ENCODE results near the gene PRKAR1A. TPM values are rescaled to one million over a fixed set of nuclear protein-coding genes. Genes with fewer than 3 reads are reported as not detected.
"Not testable (repeated sequence)": the region's sequence is repeated elsewhere in the genome, so short reads cannot be mapped to it uniquely, and the experiment has no call there.

PRKAR1A gene
- total RNA-seq, 1 donor from 2014 or later, result 733 TPM

GRCh38 chr17:68581863-68582645 lies 69.8 kb downstream of the PRKAR1A start:
- Histone ChIP-seq H3K4me3 (no peak overlapping the region), H3K27me3 (ENCODE audit: low read depth) (no peaks in the 10 kb centered on the region), H3K9me3 (replicated peaks) (peaks cover 5% of the 10 kb centered on the region), H3K27ac (replicated peaks) (no peak overlapping the region), H3K36me3 (no peaks in the 10 kb centered on the region), H3K4me1 (peaks cover 14% of the 10 kb centered on the region)
- TF ChIP-seq CTCF (IDR thresholded peaks at IDR 0.05; ENCODE audit: borderline replicate concordance), result no peak
- DNase-seq, result no peak
- intact Hi-C loops (cut with micrococcal nuclease), result no loop called here

- H3K27me3 ChIP-seq (ENCODE audit: low read depth); H3K9me3 ChIP-seq (replicated peaks); H3K4me1 ChIP-seq; H3K36me3 ChIP-seq; H3K4me3 ChIP-seq; DNase-seq; H3K27ac ChIP-seq (replicated peaks); intact Hi-C loops (cut with micrococcal nuclease): not testable (repeated sequence)
Measured at GRCh38 chr17:68582867-68583266, 70.6 kb downstream of the PRKAR1A start.

GRCh38 chr17:68584581-68585303 lies 72.5 kb downstream of the PRKAR1A start:
- intact Hi-C loops (cut with micrococcal nuclease), result no loop called here
- Histone ChIP-seq H3K36me3 (no peaks in the 10 kb centered on the region), H3K9me3 (replicated peaks) (peaks cover 6% of the 10 kb centered on the region), H3K27ac (replicated peaks) (no peak overlapping the region), H3K4me3 (no peak overlapping the region), H3K4me1 (peaks cover 9% of the 10 kb centered on the region), H3K27me3 (ENCODE audit: low read depth) (no peaks in the 10 kb centered on the region)
- DNase-seq, result no peak
- no peak for TF ChIP-seq CTCF (IDR thresholded peaks at IDR 0.05; ENCODE audit: borderline replicate concordance)

GRCh38 chr17:68585643-68586042 lies 73.4 kb downstream of the PRKAR1A start:
- TF ChIP-seq CTCF (IDR thresholded peaks at IDR 0.05; ENCODE audit: borderline replicate concordance), result no peak
- no peak overlapping the region for H3K4me3 ChIP-seq
- no peaks in the 10 kb centered on the region for H3K36me3 ChIP-seq
- no peak for DNase-seq
- peaks cover 5% of the 10 kb centered on the region for H3K4me1 ChIP-seq
- H3K27me3 ChIP-seq (ENCODE audit: low read depth), result no peaks in the 10 kb centered on the region
- intact Hi-C loops (cut with micrococcal nuclease), result no loop called here
- no peak overlapping the region for H3K27ac ChIP-seq (replicated peaks)
- H3K9me3 ChIP-seq (replicated peaks), result peaks cover 6% of the 10 kb centered on the region

- H3K4me3 ChIP-seq, result no peak overlapping the region
- no peak overlapping the region for H3K27ac ChIP-seq (replicated peaks)
- H3K27me3 ChIP-seq (ENCODE audit: low read depth), result no peaks in the 10 kb centered on the region
- TF ChIP-seq CTCF (IDR thresholded peaks at IDR 0.05; ENCODE audit: borderline replicate concordance), result no peak
- peaks cover 6% of the 10 kb centered on the region for H3K9me3 ChIP-seq (replicated peaks)
- H3K36me3 ChIP-seq, result no peaks in the 10 kb centered on the region
- H3K4me1 ChIP-seq, result peaks cover 4% of the 10 kb centered on the region
- DNase-seq, result no peak
- intact Hi-C loops (cut with micrococcal nuclease), result no loop called here
Measured at GRCh38 chr17:68587026-68587425, 74.8 kb downstream of the PRKAR1A start.

GRCh38 chr17:68587847-68588246 lies 75.6 kb downstream of the PRKAR1A start:
- intact Hi-C loops (cut with micrococcal nuclease), result no loop called here
- H3K27me3 ChIP-seq (ENCODE audit: low read depth), result no peaks in the 10 kb centered on the region

More at GRCh38 chr17:68587847-68588246, 75.6 kb downstream of the PRKAR1A start:
- no peak overlapping the region for H3K27ac ChIP-seq (replicated peaks)
- H3K9me3 ChIP-seq (replicated peaks), result peaks cover 6% of the 10 kb centered on the region
- no peak overlapping the region for H3K4me3 ChIP-seq
- TF ChIP-seq CTCF (IDR thresholded peaks at IDR 0.05; ENCODE audit: borderline replicate concordance), result no peak
- no peak for DNase-seq
- peaks cover 12% of the 10 kb centered on the region for H3K4me1 ChIP-seq
- no peaks in the 10 kb centered on the region for H3K36me3 ChIP-seq
